Measurements from ENCODE around the gene BMP8B.

GRCh38 chr1:39753132-39754025 lies 35.3 kb downstream of the BMP8B start:
- no peak for TF ChIP-seq CTCF (conservative IDR thresholded peaks at IDR 0.05)
- no peak for TF ChIP-seq ZFX (IDR thresholded peaks at IDR 0.05)
